Measurements from ENCODE around the gene PLCD4.

- TF ChIP-seq CTCF (IDR thresholded peaks at IDR 0.05) (no peak), POLR2A (IDR thresholded peaks at IDR 0.05) (no peak)
Observed at GRCh38 chr2:218576854-218577253, 30.8 kb upstream of the PLCD4 start.
